GM18502 (cell line): ENCODE measurements around the gene ADAMTS19.

Experiments
- ATAC-seq: cut with Tn5 transposase; IDR thresholded peaks from one replicate; pipeline ENCODE4 v1.9.1; 2021; ENCODE audit warnings: mild to moderate bottlenecking; ENCODE audit not compliant: unreplicated experiment, poor library complexity

Gene ADAMTS19

GRCh38 chr5:129658801-129659200, 198.7 kb downstream of the ADAMTS19 start:
- no peak for ATAC-seq

- no peak for ATAC-seq
Measured at GRCh38 chr5:129661366-129662035, 201.4 kb downstream of the ADAMTS19 start.

GRCh38 chr5:129664336-129664937, 204.3 kb downstream of the ADAMTS19 start:
- ATAC-seq: peak; percentile 80

GRCh38 chr5:129670957-129671500, 210.9 kb downstream of the ADAMTS19 start:
- no peak for ATAC-seq

GRCh38 chr5:129672006-129672405, 211.9 kb downstream of the ADAMTS19 start:
- ATAC-seq: no peak

- ATAC-seq: no peak
Measured at GRCh38 chr5:129679671-129680070, 219.6 kb downstream of the ADAMTS19 start.

GRCh38 chr5:129687941-129688340, 227.8 kb downstream of the ADAMTS19 start:
- ATAC-seq: no peak

GRCh38 chr5:129689045-129689444, 228.9 kb downstream of the ADAMTS19 start:
- no peak for ATAC-seq

GRCh38 chr5:129691220-129691619, 231.1 kb downstream of the ADAMTS19 start:
- ATAC-seq: no peak

- ATAC-seq: no peak
Measured at GRCh38 chr5:129696636-129697035, 236.5 kb downstream of the ADAMTS19 start.

- ATAC-seq: no peak
Measured at GRCh38 chr5:129698661-129699060, 238.6 kb downstream of the ADAMTS19 start.

- ATAC-seq: no peak
Measured at GRCh38 chr5:129716235-129716634, 256.1 kb downstream of the ADAMTS19 start.

- no peak for ATAC-seq
Measured at GRCh38 chr5:129716651-129717050, 256.6 kb downstream of the ADAMTS19 start.

GRCh38 chr5:129717751-129718310, 257.7 kb downstream of the ADAMTS19 start:
- ATAC-seq: no peak

- no peak for ATAC-seq
Measured at GRCh38 chr5:129718471-129719090, 258.5 kb downstream of the ADAMTS19 start.

GRCh38 chr5:129724222-129724621, 264.1 kb downstream of the ADAMTS19 start:
- no peak for ATAC-seq

GRCh38 chr5:129724647-129725046, 264.5 kb downstream of the ADAMTS19 start:
- ATAC-seq: no peak

- ATAC-seq: no peak
Measured at GRCh38 chr5:129739773-129740172, 279.7 kb downstream of the ADAMTS19 start.

GRCh38 chr5:129743541-129744187, 283.6 kb downstream of the ADAMTS19 start:
- ATAC-seq: no peak

- no peak for ATAC-seq
Measured at GRCh38 chr5:129745997-129746396, 285.9 kb downstream of the ADAMTS19 start.

GRCh38 chr5:129746876-129747275, 286.8 kb downstream of the ADAMTS19 start:
- no peak for ATAC-seq
